Activated T-cell treated with anti-CD3 and anti-CD28 coated beads, Interleukin-2, amount 50 U/mL, for 4 hours (primary cell): Measurements from ENCODE around the gene PCDHGB1. TPM values are rescaled to one million over a fixed set of nuclear protein-coding genes. Genes with fewer than 3 reads are reported as not detected.

Experiments
- total RNA-seq, 3 donors: library from RNA; stranded (reverse); gene quantifications; one replicate each; pipeline ENCODE4 v1.2.1, GENCODE V29; 2021

PCDHGB1 gene
- total RNA-seq, 3 donors from 2014 or later: 0.13 TPM; not detected in 2

Other genes starting within 250 kb of the PCDHGB1 start
- gene PCDHB3, start 249.6 kb upstream of the PCDHGB1 start, total RNA-seq: not detected
- gene PCDHB4, start 228.3 kb upstream of the PCDHGB1 start, total RNA-seq: not detected
- under 1 TPM in 2 of 3 donors, not detected in 1; 0.13 to 0.16 TPM for gene PCDHB5, start 214.9 kb upstream of the PCDHGB1 start, total RNA-seq
- under 1 TPM in 1 of 3 donors, not detected in 2; 0.05 TPM for gene PCDHB6, start 200.0 kb upstream of the PCDHGB1 start, total RNA-seq
- not detected for gene PCDHB7, start 177.5 kb upstream of the PCDHGB1 start, total RNA-seq
- gene PCDHB8, start 172.3 kb upstream of the PCDHGB1 start, total RNA-seq: not detected
- not detected for gene PCDHB16, start 167.7 kb upstream of the PCDHGB1 start, total RNA-seq
- not detected for gene PCDHB9, start 162.9 kb upstream of the PCDHGB1 start, total RNA-seq
- under 1 TPM in 1 of 3 donors, not detected in 2; 0.08 TPM for gene PCDHB10, start 157.7 kb upstream of the PCDHGB1 start, total RNA-seq
- gene PCDHB11, start 150.5 kb upstream of the PCDHGB1 start, total RNA-seq: not detected
- not detected for gene PCDHB12, start 141.4 kb upstream of the PCDHGB1 start, total RNA-seq
- gene PCDHB13, start 136.2 kb upstream of the PCDHGB1 start, total RNA-seq: under 1 TPM; 0.08 to 0.16 (median 0.10) TPM
- under 1 TPM in 2 of 3 donors, not detected in 1; 0.08 TPM for gene PCDHB14, start 126.8 kb upstream of the PCDHGB1 start, total RNA-seq
- under 1 TPM in 1 of 3 donors, not detected in 2; 0.08 TPM for gene PCDHB15, start 104.7 kb upstream of the PCDHGB1 start, total RNA-seq
- gene SLC25A2, start 46.0 kb upstream of the PCDHGB1 start, total RNA-seq: under 1 TPM in 1 of 3 donors, not detected in 2; 0.18 TPM
- gene TAF7, start 29.3 kb upstream of the PCDHGB1 start, total RNA-seq: 10 to 100 TPM; 64.8 to 73.8 (median 70.4) TPM
- under 1 TPM; 0.05 to 0.11 (median 0.11) TPM for gene PCDHGA1, start 19.6 kb upstream of the PCDHGB1 start, total RNA-seq
- under 1 TPM in 1 of 3 donors, not detected in 2; 0.05 TPM for gene PCDHGA2, start 11.3 kb upstream of the PCDHGB1 start, total RNA-seq
- gene PCDHGA3, start 6.3 kb upstream of the PCDHGB1 start, total RNA-seq: not detected
- under 1 TPM; 0.08 to 0.30 (median 0.08) TPM for gene PCDHGA4, start 4.9 kb downstream of the PCDHGB1 start, total RNA-seq
- under 1 TPM; 0.13 to 0.43 (median 0.40) TPM for gene PCDHGB2, start 9.9 kb downstream of the PCDHGB1 start, total RNA-seq
- gene PCDHGA5, start 14.1 kb downstream of the PCDHGB1 start, total RNA-seq: under 1 TPM; 0.05 to 0.13 (median 0.08) TPM
- gene PCDHGB3, start 20.1 kb downstream of the PCDHGB1 start, total RNA-seq: under 1 TPM; 0.10 to 0.19 (median 0.13) TPM
- gene PCDHGA6, start 23.8 kb downstream of the PCDHGB1 start, total RNA-seq: under 1 TPM; 0.13 to 0.27 (median 0.18) TPM
- under 1 TPM in 2 of 3 donors, not detected in 1; 0.08 to 0.11 TPM for gene PCDHGA7, start 32.6 kb downstream of the PCDHGB1 start, total RNA-seq
- under 1 TPM; 0.08 to 0.22 (median 0.20) TPM for gene PCDHGB4, start 37.6 kb downstream of the PCDHGB1 start, total RNA-seq
- gene PCDHGA8, start 42.5 kb downstream of the PCDHGB1 start, total RNA-seq: not detected
- gene PCDHGB5, start 47.8 kb downstream of the PCDHGB1 start, total RNA-seq: under 1 TPM; 0.26 to 0.91 (median 0.27) TPM
- gene PCDHGA9, start 52.7 kb downstream of the PCDHGB1 start, total RNA-seq: under 1 TPM; 0.13 to 0.18 (median 0.16) TPM
- gene PCDHGB6, start 57.9 kb downstream of the PCDHGB1 start, total RNA-seq: under 1 TPM; 0.08 to 0.22 (median 0.18) TPM
- gene PCDHGA10, start 62.9 kb downstream of the PCDHGB1 start, total RNA-seq: under 1 TPM; 0.25 to 0.68 (median 0.40) TPM
- under 1 TPM in 1 of 3 donors, not detected in 2; 0.15 TPM for gene PCDHGB7, start 67.6 kb downstream of the PCDHGB1 start, total RNA-seq
- gene PCDHGA11, start 71.0 kb downstream of the PCDHGB1 start, total RNA-seq: under 1 TPM; 0.05 to 0.13 (median 0.05) TPM
- under 1 TPM; 0.11 to 0.24 (median 0.20) TPM for gene PCDHGA12, start 80.4 kb downstream of the PCDHGB1 start, total RNA-seq
- gene PCDHGC3, start 125.9 kb downstream of the PCDHGB1 start, total RNA-seq: under 1 TPM; 0.22 to 0.55 (median 0.48) TPM
- not detected for gene PCDHGC4, start 134.9 kb downstream of the PCDHGB1 start, total RNA-seq
- not detected for gene PCDHGC5, start 139.0 kb downstream of the PCDHGB1 start, total RNA-seq